ENCODE measurements around the gene COBL.

COBL gene

GRCh38 chr7:51289623-51290303 is 26.8 kb downstream of the COBL start:
- H3K36me3 ChIP-seq (ENCODE audit: low read depth), result no peaks in the 10 kb centered on the region
- no peak for DNase-seq (ENCODE audit: low spot score)
- H3K4me3 ChIP-seq (ENCODE audit: severe bottlenecking), result no peak overlapping the region
- H3K9me3 ChIP-seq (ENCODE audit: severe bottlenecking), result no peaks in the 10 kb centered on the region
- ATAC-seq (ENCODE audit: low read depth), result no peak
- no peak for TF ChIP-seq CTCF (IDR thresholded peaks at IDR 0.05; ENCODE audit: poor library complexity, severe bottlenecking)
- H3K27ac ChIP-seq (ENCODE audit: poor library complexity, severe bottlenecking), result no peak overlapping the region
- H3K27me3 ChIP-seq (ENCODE audit: insufficient read depth, poor library complexity, severe bottlenecking), result no peaks in the 10 kb centered on the region
- no peaks in the 10 kb centered on the region for H3K4me1 ChIP-seq (ENCODE audit: insufficient read depth, poor library complexity, severe bottlenecking)

- Histone ChIP-seq H3K9me3 (ENCODE audit: severe bottlenecking) (no peaks in the 10 kb centered on the region), H3K27me3 (ENCODE audit: insufficient read depth, poor library complexity, severe bottlenecking) (no peaks in the 10 kb centered on the region), H3K27ac (ENCODE audit: poor library complexity, severe bottlenecking) (no peak overlapping the region), H3K4me3 (ENCODE audit: severe bottlenecking) (no peak overlapping the region), H3K4me1 (ENCODE audit: insufficient read depth, poor library complexity, severe bottlenecking) (no peaks in the 10 kb centered on the region), H3K36me3 (ENCODE audit: low read depth) (no peaks in the 10 kb centered on the region)
- no peak for ATAC-seq (ENCODE audit: low read depth)
- TF ChIP-seq CTCF (IDR thresholded peaks at IDR 0.05; ENCODE audit: poor library complexity, severe bottlenecking), result no peak
- DNase-seq (ENCODE audit: low spot score), result no peak
Observed at GRCh38 chr7:51288896-51289622, 27.6 kb downstream of the COBL start.

DNA sequence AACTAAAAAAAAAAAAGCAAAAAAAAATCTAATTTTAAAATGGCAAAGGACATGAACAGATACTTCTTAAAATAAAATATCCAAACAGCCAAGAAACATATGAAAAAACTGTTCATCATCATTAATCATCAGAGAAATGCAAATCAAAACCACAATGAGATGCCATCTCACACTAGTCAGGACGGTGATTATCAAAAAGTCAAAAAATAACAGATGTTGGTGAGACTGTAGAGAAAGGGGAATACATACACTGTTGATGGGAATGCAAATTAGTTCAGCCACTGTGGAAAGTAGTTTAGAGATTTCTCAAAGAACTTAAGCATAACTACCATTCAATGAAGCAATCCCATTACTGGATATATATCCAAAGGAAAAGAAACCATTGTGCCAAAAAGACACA is 30.2 kb downstream of the COBL start:
- no peaks in the 10 kb centered on the region for H3K9me3 ChIP-seq (ENCODE audit: severe bottlenecking)
- no peak overlapping the region for H3K4me3 ChIP-seq (ENCODE audit: severe bottlenecking)
- no peak overlapping the region for H3K27ac ChIP-seq (ENCODE audit: poor library complexity, severe bottlenecking)
- no peaks in the 10 kb centered on the region for H3K36me3 ChIP-seq (ENCODE audit: low read depth)
- no peak for DNase-seq (ENCODE audit: low spot score)
- TF ChIP-seq CTCF (IDR thresholded peaks at IDR 0.05; ENCODE audit: poor library complexity, severe bottlenecking), result no peak
- no peaks in the 10 kb centered on the region for H3K4me1 ChIP-seq (ENCODE audit: insufficient read depth, poor library complexity, severe bottlenecking)
- H3K27me3 ChIP-seq (ENCODE audit: insufficient read depth, poor library complexity, severe bottlenecking), result no peaks in the 10 kb centered on the region
- no peak for ATAC-seq (ENCODE audit: low read depth)

DNA sequence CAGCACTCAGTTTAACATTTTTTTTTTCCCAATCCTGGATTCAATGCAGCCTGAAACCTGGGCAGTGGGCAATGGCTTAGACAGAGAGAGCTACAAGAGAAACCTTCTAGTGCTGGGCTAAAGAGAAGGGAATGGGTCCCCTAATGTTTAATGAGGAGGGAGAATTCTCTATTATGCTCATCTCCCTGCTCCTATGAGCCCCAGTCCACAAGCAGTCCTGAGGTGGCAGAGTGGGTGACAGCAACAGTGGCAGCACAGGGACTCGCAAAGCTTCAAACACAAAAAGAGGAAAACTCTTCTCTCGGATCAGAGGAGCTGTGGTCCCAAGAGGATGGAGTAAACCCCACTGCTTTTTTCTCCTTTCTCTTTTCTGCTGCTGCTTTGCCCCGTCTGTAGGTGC is 36.5 kb downstream of the COBL start:
- no peak for TF ChIP-seq CTCF (IDR thresholded peaks at IDR 0.05; ENCODE audit: poor library complexity, severe bottlenecking)
- ATAC-seq (ENCODE audit: low read depth), result no peak
- Histone ChIP-seq H3K36me3 (ENCODE audit: low read depth) (no peaks in the 10 kb centered on the region), H3K27me3 (ENCODE audit: insufficient read depth, poor library complexity, severe bottlenecking) (no peaks in the 10 kb centered on the region), H3K27ac (ENCODE audit: poor library complexity, severe bottlenecking) (no peak overlapping the region), H3K9me3 (ENCODE audit: severe bottlenecking) (no peaks in the 10 kb centered on the region), H3K4me1 (ENCODE audit: insufficient read depth, poor library complexity, severe bottlenecking) (no peaks in the 10 kb centered on the region), H3K4me3 (ENCODE audit: severe bottlenecking) (no peak overlapping the region)
- no peak for DNase-seq (ENCODE audit: low spot score)
